Measurements from ENCODE around the gene SLC38A9. TPM values are rescaled to one million over a fixed set of nuclear protein-coding genes. Genes with fewer than 3 reads are reported as not detected.
A peak's percentile ranks its signal among the peaks of the same experiment; 100 is the strongest.

The SLC38A9 gene
- polyA plus RNA-seq, 1 of the 3 experiments (the other 2 are of a cell fraction), result 6.9 TPM

- Histone ChIP-seq H3K79me2 (ENCODE audit: insufficient read depth) (no peaks in the 10 kb centered on the region), H2AFZ (ENCODE audit: low read depth) (peak overlapping the region; percentile 22; the same call in 1 of the 2 replicates), H3K9ac (peak overlapping the region; percentile 11; the same call in 1 of the 2 replicates), H3K27me3 (ENCODE audit: insufficient read depth) (no peaks in the 10 kb centered on the region), H4K20me1 (ENCODE audit: insufficient read depth) (no peaks in the 10 kb centered on the region), H3K4me2 (peak overlapping the region; percentile 56; the same call in 1 of the 2 replicates), H3K4me3 (ENCODE audit: low read depth in 2 of 2, low read length in 1 of 2) (peak overlapping the region in 1 of 2 experiments; percentile 4; a peak in 1 of 4 replicates), H3F3A (replicated peaks; ENCODE audit: insufficient read depth) (peaks cover 9% of the 10 kb centered on the region), H3K9me3 (no peaks in the 10 kb centered on the region), H3K36me3 (replicated peaks in 1 of 2; ENCODE audit: control insufficient read depth in 1 of 2, insufficient read depth in 2 of 2, low read length in 1 of 2) (peaks cover 2 to 30% of the 10 kb centered on the region in 2 experiments), H3K4me1 (ENCODE audit: control insufficient read depth in 1 of 2, insufficient read depth in 2 of 2, low read depth in 1 of 2, low read length in 1 of 2) (0 out of 4 replicates have a peak, but pooled peaks cover 0 to 8% of the 10 kb centered on the region in 2 experiments), H3K9me2 (no peaks in the 10 kb centered on the region), H3K27ac (ENCODE audit: low read depth in 2 of 2, low read length in 1 of 2) (peak overlapping the region in 1 of 2 experiments; percentile 55; a peak in 2 of 4 replicates)
- DNase-seq, result no peak
- POLR2A ChIA-PET, result no interaction called here
- WGBS (ENCODE audit: low lambda C conversion rate), result 32% methylated on average over 3 of the region's 3 CpGs
- CTCF ChIA-PET, result interaction anchor here (0.9 kb wide), 1 partner anchor 26 kb away, joined by 3 read pairs; no protein-coding TSS in a partner anchor
- no peak for TF ChIP-seq USF1 (IDR thresholded peaks at IDR 0.05; ENCODE audit: borderline replicate concordance, low read depth)
- TF ChIP-seq ELF1 (IDR thresholded peaks at IDR 0.05), result no peak
- no peak for TF ChIP-seq PBX3 (IDR thresholded peaks at IDR 0.05)
- no peak for TF ChIP-seq RFX5 (IDR thresholded peaks at IDR 0.05; ENCODE audit: low read length)
- TF ChIP-seq MXI1 (IDR thresholded peaks at IDR 0.05; ENCODE audit: low read depth, low read length), result no peak
- peak; percentile 30; the same call in 1 of the 2 replicates for TF ChIP-seq NFIC (IDR thresholded peaks at IDR 0.05; ENCODE audit: borderline replicate concordance)
- TF ChIP-seq RAD21 (IDR thresholded peaks at IDR 0.05; ENCODE audit: low read length), result no peak
- no peak for TF ChIP-seq REST (IDR thresholded peaks at IDR 0.05; ENCODE audit: low read depth, low read length)
- TF ChIP-seq SIN3A (IDR thresholded peaks at IDR 0.05; ENCODE audit: borderline replicate concordance, low read depth, low read length), result no peak
- TF ChIP-seq EZH2phosphoT487 (IDR thresholded peaks at IDR 0.05; ENCODE audit: borderline replicate concordance, low read depth), result no peak
- no peak for TF ChIP-seq GABPA (IDR thresholded peaks at IDR 0.05; ENCODE audit: low read depth)
- TF ChIP-seq USF2 (IDR thresholded peaks at IDR 0.05; ENCODE audit: borderline replicate concordance, low read depth, low read length), result no peak
- TF ChIP-seq POLR2AphosphoS5 (IDR thresholded peaks at IDR 0.05; ENCODE audit: low read depth, low read length), result no peak
- TF ChIP-seq MEF2A (IDR thresholded peaks at IDR 0.05; ENCODE audit: borderline replicate concordance, low read depth), result no peak
- no peak for TF ChIP-seq RXRA (IDR thresholded peaks at IDR 0.05; ENCODE audit: borderline replicate concordance, low read depth)
- no peak for TF ChIP-seq FOXJ3 (CRISPR knock-in tag; IDR thresholded peaks at IDR 0.05)
- no peak for TF ChIP-seq IRF3 (IDR thresholded peaks at IDR 0.05; ENCODE audit: low read depth, low read length)
- no peak for TF ChIP-seq TEAD4 (IDR thresholded peaks at IDR 0.05; ENCODE audit: borderline replicate concordance, insufficient read depth)
- no peak for TF ChIP-seq GATA2 (CRISPR knock-in tag; IDR thresholded peaks at IDR 0.05)
- no peak for TF ChIP-seq CHD2 (IDR thresholded peaks at IDR 0.05; ENCODE audit: low read length, partially characterized antibody)
- TF ChIP-seq NRF1 (IDR thresholded peaks at IDR 0.05; ENCODE audit: low read depth, low read length), result no peak
- TF ChIP-seq MAX (IDR thresholded peaks at IDR 0.05; ENCODE audit: low read depth), result no peak
- 0 out of 2 replicates have a peak, but pooled peaks have one; percentile 4 for TF ChIP-seq JUND (IDR thresholded peaks at IDR 0.05)
- TF ChIP-seq FOSL2 (IDR thresholded peaks at IDR 0.05; ENCODE audit: borderline replicate concordance, low read depth), result peak; percentile 18; the same call in 1 of the 2 replicates
- peak; percentile 15; the same call in 1 of the 2 replicates for TF ChIP-seq TCF12 (IDR thresholded peaks at IDR 0.05)
These were observed 61.7 kb downstream of the SLC38A9 start for GRCh38 chr5:55650386-55650785.
